ENCODE measurements around the gene EPHA4. TPM values are rescaled to one million over a fixed set of nuclear protein-coding genes. Genes with fewer than 3 reads are reported as not detected.

EPHA4 gene
- total RNA-seq, 1 donor from 2014 or later = 24.0 TPM

DNA sequence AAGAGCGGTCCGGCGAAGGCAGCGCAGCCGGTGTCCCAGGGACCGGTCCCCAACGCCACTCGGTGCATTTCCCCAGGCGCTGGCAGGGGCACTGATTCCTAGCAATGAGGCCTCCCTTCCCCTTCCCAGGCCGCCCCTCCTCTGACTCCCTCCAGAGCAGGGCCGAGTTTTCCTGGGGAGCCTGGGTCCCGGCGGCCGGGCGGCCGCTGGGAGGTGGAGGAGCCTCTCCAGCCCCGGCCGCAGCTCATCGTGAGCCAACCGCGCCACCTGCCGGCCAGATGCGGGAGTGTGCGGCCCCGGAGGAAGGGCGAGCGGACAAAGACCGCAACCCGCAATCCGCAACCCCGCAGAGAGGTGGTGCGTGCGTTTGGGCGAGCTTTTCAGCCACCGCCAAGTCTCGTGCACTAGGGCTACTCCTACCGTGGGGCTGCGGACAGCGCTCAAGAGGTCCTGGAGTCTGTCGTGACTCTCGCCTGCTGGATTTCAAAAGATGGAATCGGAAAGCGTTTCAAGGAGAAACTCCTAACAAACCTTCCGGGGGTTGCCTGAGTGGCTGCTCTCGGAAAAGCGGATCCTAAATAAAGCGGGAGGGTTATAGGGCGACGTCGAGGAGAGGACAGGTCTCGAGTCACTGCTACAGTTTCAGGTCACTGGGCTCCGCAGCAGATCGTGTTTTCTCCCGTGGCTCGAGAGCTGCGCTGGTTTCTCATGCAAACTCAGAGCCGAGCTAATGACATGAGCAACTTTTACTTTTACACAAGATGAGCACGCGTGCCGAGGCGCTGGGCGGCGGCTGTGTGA lies 1.5 kb upstream of the EPHA4 start:
- H3K27ac ChIP-seq (ENCODE audit: low read depth, low read length) = peak overlapping the region; percentile 77
- H3K9ac ChIP-seq (ENCODE audit: low read depth in 1 of 3, low read length in 3 of 3) = peak overlapping the region; percentile 80 to 84 (median 80)
- peaks cover 17 to 36% (median 22%) of the 10 kb centered on the region in 3 donors for H3K4me1 ChIP-seq (ENCODE audit: control insufficient read depth in 3 of 3, insufficient read depth in 3 of 3, low read length in 3 of 3)
- H3K9me3 ChIP-seq (ENCODE audit: control insufficient read depth in 3 of 3, low read length in 3 of 3) = no peaks in the 10 kb centered on the region
- peaks cover 8 to 17% (median 13%) of the 10 kb centered on the region in 3 donors for H3K27me3 ChIP-seq (ENCODE audit: control insufficient read depth in 3 of 3, insufficient read depth in 3 of 3, low read length in 3 of 3)
- H3K36me3 ChIP-seq (ENCODE audit: control insufficient read depth in 3 of 3, insufficient read depth in 3 of 3, low read length in 3 of 3) = no peaks in the 10 kb centered on the region
- H3K4me3 ChIP-seq (ENCODE audit: low read length in 3 of 3) = peak overlapping the region; percentile 82 to 95 (median 88)

DNA sequence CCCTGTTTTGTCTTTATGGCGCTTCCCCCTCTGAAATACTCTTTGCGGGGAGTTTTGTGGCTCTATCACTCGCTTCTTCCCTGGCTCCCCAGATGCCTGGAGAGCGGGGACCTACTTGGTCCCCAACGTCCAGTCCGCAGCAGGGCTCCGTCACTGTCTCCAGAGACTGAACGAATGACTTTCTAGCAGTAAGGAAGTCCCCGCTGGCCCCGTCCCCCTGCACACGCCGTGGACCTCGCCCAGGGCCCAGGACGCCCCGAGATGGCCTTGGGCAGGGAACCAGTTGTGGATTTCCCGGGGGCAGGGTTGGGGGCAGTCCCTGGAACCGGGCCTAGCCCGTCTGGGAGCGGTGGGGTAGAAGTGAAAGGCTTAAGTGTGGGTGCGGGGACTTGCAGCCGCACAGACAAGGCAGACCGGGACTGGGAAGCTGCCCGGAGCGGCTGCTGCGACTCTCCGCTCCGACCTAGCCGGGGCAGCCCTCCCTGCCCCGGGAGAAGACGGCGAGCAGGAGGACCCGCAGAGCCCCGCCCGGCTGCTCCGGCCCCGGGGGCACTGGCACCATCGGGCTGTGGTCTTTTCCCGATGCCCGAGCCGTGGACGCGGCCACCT lies 821 bp upstream of the EPHA4 start:
- no peaks in the 10 kb centered on the region for H3K36me3 ChIP-seq (ENCODE audit: control insufficient read depth in 3 of 3, insufficient read depth in 3 of 3, low read length in 3 of 3)
- peak overlapping the region; percentile 77 for H3K27ac ChIP-seq (ENCODE audit: low read depth, low read length)
- H3K4me3 ChIP-seq (ENCODE audit: low read length in 3 of 3) = peak overlapping the region; percentile 82 to 95 (median 88)
- peaks cover 23 to 43% (median 24%) of the 10 kb centered on the region in 3 donors for H3K4me1 ChIP-seq (ENCODE audit: control insufficient read depth in 3 of 3, insufficient read depth in 3 of 3, low read length in 3 of 3)
- peaks cover 8 to 15% (median 13%) of the 10 kb centered on the region in 3 donors for H3K27me3 ChIP-seq (ENCODE audit: control insufficient read depth in 3 of 3, insufficient read depth in 3 of 3, low read length in 3 of 3)
- peak overlapping the region; percentile 80 to 84 (median 80) for H3K9ac ChIP-seq (ENCODE audit: low read depth in 1 of 3, low read length in 3 of 3)
- H3K9me3 ChIP-seq (ENCODE audit: control insufficient read depth in 3 of 3, low read length in 3 of 3) = no peaks in the 10 kb centered on the region

GRCh38 chr2:221571551-221572218 lies 419 bp downstream of the EPHA4 start:
- H3K36me3 ChIP-seq (ENCODE audit: control insufficient read depth in 3 of 3, insufficient read depth in 3 of 3, low read length in 3 of 3) = no peaks in the 10 kb centered on the region
- H3K4me3 ChIP-seq (ENCODE audit: low read length in 3 of 3) = peak overlapping the region; percentile 88 to 95 (median 93)
- peak overlapping the region; percentile 81 to 93 (median 90) for H3K9ac ChIP-seq (ENCODE audit: low read depth in 1 of 3, low read length in 3 of 3)
- peaks cover 24 to 44% (median 24%) of the 10 kb centered on the region in 3 donors for H3K4me1 ChIP-seq (ENCODE audit: control insufficient read depth in 3 of 3, insufficient read depth in 3 of 3, low read length in 3 of 3)
- H3K9me3 ChIP-seq (ENCODE audit: control insufficient read depth in 3 of 3, low read length in 3 of 3) = no peaks in the 10 kb centered on the region
- peak overlapping the region; percentile 77 for H3K27ac ChIP-seq (ENCODE audit: low read depth, low read length)
- peaks cover 8 to 13% (median 10%) of the 10 kb centered on the region in 3 donors for H3K27me3 ChIP-seq (ENCODE audit: control insufficient read depth in 3 of 3, insufficient read depth in 3 of 3, low read length in 3 of 3)

DNA sequence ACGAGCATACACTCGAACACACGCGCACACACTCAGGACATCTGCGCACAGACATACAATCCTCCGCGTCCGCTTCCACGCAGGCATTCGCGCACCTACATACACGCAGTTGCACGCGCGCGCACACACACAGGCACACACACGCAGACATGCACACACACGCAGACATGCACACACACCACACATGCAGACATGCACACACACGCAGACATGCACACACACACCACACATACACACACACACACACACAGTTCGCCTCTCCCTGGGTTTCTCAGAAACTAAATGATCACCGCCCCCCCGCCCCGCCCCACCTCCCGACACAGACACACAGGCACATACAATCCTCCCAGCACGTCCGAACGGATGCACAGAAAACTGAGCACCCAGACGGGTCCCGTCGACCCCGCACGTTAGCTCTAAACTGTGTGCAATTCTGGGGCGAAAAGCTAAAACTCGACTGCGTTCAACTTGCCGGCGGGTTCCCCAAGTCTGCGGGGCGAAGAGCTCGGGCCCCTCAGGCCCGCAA lies 1.0 kb downstream of the EPHA4 start:
- Histone ChIP-seq H3K27me3 (ENCODE audit: control insufficient read depth in 3 of 3, insufficient read depth in 3 of 3, low read length in 3 of 3) (peaks cover 8 to 13% (median 10%) of the 10 kb centered on the region in 3 donors), H3K36me3 (ENCODE audit: control insufficient read depth in 3 of 3, insufficient read depth in 3 of 3, low read length in 3 of 3) (no peaks in the 10 kb centered on the region), H3K4me1 (ENCODE audit: control insufficient read depth in 3 of 3, insufficient read depth in 3 of 3, low read length in 3 of 3) (peaks cover 24 to 44% (median 24%) of the 10 kb centered on the region in 3 donors), H3K4me3 (ENCODE audit: low read length in 3 of 3) (peak overlapping the region; percentile 88 to 95 (median 93)), H3K9ac (ENCODE audit: low read depth in 1 of 3, low read length in 3 of 3) (peak overlapping the region; percentile 81 to 93 (median 90)), H3K9me3 (ENCODE audit: control insufficient read depth in 3 of 3, low read length in 3 of 3) (no peaks in the 10 kb centered on the region), H3K27ac (ENCODE audit: low read depth, low read length) (no peak overlapping the region)

DNA sequence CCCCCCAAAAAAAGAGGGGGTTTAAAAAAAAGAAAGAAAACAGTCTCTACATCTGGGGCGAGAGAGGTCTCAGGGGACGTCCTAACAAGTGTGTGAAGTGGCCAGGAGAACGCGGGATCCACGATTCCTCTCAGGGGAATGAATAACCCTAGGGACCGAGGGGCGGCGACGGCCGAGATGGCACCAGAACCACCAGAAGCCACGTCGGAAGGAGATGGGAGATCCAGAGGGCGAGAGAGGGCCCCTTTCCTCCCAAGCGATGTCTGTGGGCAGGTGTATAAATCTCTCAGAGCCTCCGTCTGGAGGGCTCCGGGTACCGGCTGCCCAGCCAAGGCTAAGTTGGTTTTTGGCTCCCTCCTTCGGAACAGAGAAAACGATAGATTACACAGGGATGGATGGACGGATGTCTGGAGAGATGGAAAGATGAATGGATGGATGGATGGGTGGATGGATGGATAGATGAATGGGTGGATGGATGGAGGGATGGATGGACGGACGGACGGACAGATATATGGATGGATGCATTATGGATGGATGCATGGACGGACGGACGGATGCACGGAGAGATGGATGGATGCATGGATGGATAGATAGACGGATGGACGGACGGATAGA lies 1.7 kb downstream of the EPHA4 start:
- Histone ChIP-seq H3K36me3 (ENCODE audit: control insufficient read depth in 3 of 3, insufficient read depth in 3 of 3, low read length in 3 of 3) (no peaks in the 10 kb centered on the region), H3K4me3 (ENCODE audit: low read length in 3 of 3) (peak overlapping the region; percentile 88 to 95 (median 93)), H3K27ac (ENCODE audit: low read depth, low read length) (no peak overlapping the region), H3K27me3 (ENCODE audit: control insufficient read depth in 3 of 3, insufficient read depth in 3 of 3, low read length in 3 of 3) (peaks cover 8 to 13% (median 10%) of the 10 kb centered on the region in 3 donors), H3K9me3 (ENCODE audit: control insufficient read depth in 3 of 3, low read length in 3 of 3) (no peaks in the 10 kb centered on the region), H3K9ac (ENCODE audit: low read depth in 1 of 3, low read length in 3 of 3) (peak overlapping the region in 1 of 3 donors; percentile 62), H3K4me1 (ENCODE audit: control insufficient read depth in 3 of 3, insufficient read depth in 3 of 3, low read length in 3 of 3) (peaks cover 24 to 44% (median 24%) of the 10 kb centered on the region in 3 donors)

- Histone ChIP-seq H3K9me3 (ENCODE audit: control insufficient read depth in 3 of 3, low read length in 3 of 3) (no peaks in the 10 kb centered on the region), H3K27ac (ENCODE audit: low read depth, low read length) (no peak overlapping the region), H3K36me3 (ENCODE audit: control insufficient read depth in 3 of 3, insufficient read depth in 3 of 3, low read length in 3 of 3) (no peaks in the 10 kb centered on the region), H3K4me3 (ENCODE audit: low read length in 3 of 3) (peak overlapping the region in 1 of 3 donors; percentile 88), H3K9ac (ENCODE audit: low read depth in 1 of 3, low read length in 3 of 3) (no peak overlapping the region), H3K4me1 (ENCODE audit: control insufficient read depth in 3 of 3, insufficient read depth in 3 of 3, low read length in 3 of 3) (peaks cover 24 to 44% (median 24%) of the 10 kb centered on the region in 3 donors), H3K27me3 (ENCODE audit: control insufficient read depth in 3 of 3, insufficient read depth in 3 of 3, low read length in 3 of 3) (peaks cover 8 to 13% (median 10%) of the 10 kb centered on the region in 3 donors)
Observed at GRCh38 chr2:221569871-221570270, 2.2 kb downstream of the EPHA4 start.

- Histone ChIP-seq H3K4me1 (ENCODE audit: control insufficient read depth in 3 of 3, insufficient read depth in 3 of 3, low read length in 3 of 3) (peaks cover 24 to 44% (median 24%) of the 10 kb centered on the region in 3 donors), H3K4me3 (ENCODE audit: low read length in 3 of 3) (no peak overlapping the region), H3K9ac (ENCODE audit: low read depth in 1 of 3, low read length in 3 of 3) (no peak overlapping the region), H3K27ac (ENCODE audit: low read depth, low read length) (no peak overlapping the region), H3K9me3 (ENCODE audit: control insufficient read depth in 3 of 3, low read length in 3 of 3) (no peaks in the 10 kb centered on the region), H3K27me3 (ENCODE audit: control insufficient read depth in 3 of 3, insufficient read depth in 3 of 3, low read length in 3 of 3) (peaks cover 8 to 13% (median 10%) of the 10 kb centered on the region in 3 donors), H3K36me3 (ENCODE audit: control insufficient read depth in 3 of 3, insufficient read depth in 3 of 3, low read length in 3 of 3) (no peaks in the 10 kb centered on the region)
Observed at GRCh38 chr2:221569425-221569845, 2.7 kb downstream of the EPHA4 start.

GRCh38 chr2:221568299-221568698 lies 3.8 kb downstream of the EPHA4 start:
- Histone ChIP-seq H3K9me3 (ENCODE audit: control insufficient read depth in 3 of 3, low read length in 3 of 3) (no peaks in the 10 kb centered on the region), H3K36me3 (ENCODE audit: control insufficient read depth in 3 of 3, insufficient read depth in 3 of 3, low read length in 3 of 3) (peaks cover 0 to 2% (median 1%) of the 10 kb centered on the region in 3 donors), H3K9ac (ENCODE audit: low read depth in 1 of 3, low read length in 3 of 3) (no peak overlapping the region), H3K27ac (ENCODE audit: low read depth, low read length) (no peak overlapping the region), H3K4me1 (ENCODE audit: control insufficient read depth in 3 of 3, insufficient read depth in 3 of 3, low read length in 3 of 3) (peaks cover 18 to 36% (median 19%) of the 10 kb centered on the region in 3 donors), H3K27me3 (ENCODE audit: control insufficient read depth in 3 of 3, insufficient read depth in 3 of 3, low read length in 3 of 3) (peaks cover 8 to 13% (median 10%) of the 10 kb centered on the region in 3 donors), H3K4me3 (ENCODE audit: low read length in 3 of 3) (no peak overlapping the region)

DNA sequence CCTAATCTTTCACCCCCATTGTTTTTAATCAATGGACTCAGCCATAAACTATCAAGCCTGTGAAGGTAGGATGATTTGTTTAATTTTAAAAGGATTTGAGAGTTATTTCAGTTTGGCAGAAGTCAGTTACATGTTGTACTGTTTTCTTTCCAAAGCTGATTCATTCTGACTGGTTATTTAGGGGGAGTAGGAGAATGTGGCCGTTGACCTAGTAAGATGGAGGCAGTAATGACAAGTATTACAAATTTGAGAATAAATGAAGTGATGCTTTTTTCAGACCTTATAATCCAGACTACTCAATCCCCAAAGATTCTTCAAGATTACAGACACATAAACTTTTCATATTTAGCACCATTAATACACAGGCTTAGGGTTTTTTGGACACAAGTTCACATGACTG lies 4.3 kb downstream of the EPHA4 start:
- H3K9me3 ChIP-seq (ENCODE audit: control insufficient read depth in 3 of 3, low read length in 3 of 3) = no peaks in the 10 kb centered on the region
- peaks cover 8 to 13% (median 10%) of the 10 kb centered on the region in 3 donors for H3K27me3 ChIP-seq (ENCODE audit: control insufficient read depth in 3 of 3, insufficient read depth in 3 of 3, low read length in 3 of 3)
- peaks cover 16 to 32% (median 18%) of the 10 kb centered on the region in 3 donors for H3K4me1 ChIP-seq (ENCODE audit: control insufficient read depth in 3 of 3, insufficient read depth in 3 of 3, low read length in 3 of 3)
- H3K4me3 ChIP-seq (ENCODE audit: low read length in 3 of 3) = no peak overlapping the region
- H3K27ac ChIP-seq (ENCODE audit: low read depth, low read length) = no peak overlapping the region
- H3K36me3 ChIP-seq (ENCODE audit: control insufficient read depth in 3 of 3, insufficient read depth in 3 of 3, low read length in 3 of 3) = peaks cover 0 to 2% (median 1%) of the 10 kb centered on the region in 3 donors
- no peak overlapping the region for H3K9ac ChIP-seq (ENCODE audit: low read depth in 1 of 3, low read length in 3 of 3)

Measured in skeletal muscle tissue (tissue), 4 donors.